ENCODE results near the gene COMMD7. TPM values are rescaled to one million over a fixed set of nuclear protein-coding genes. Genes with fewer than 3 reads are reported as not detected.

COMMD7 gene
- total and polyA plus RNA-seq, 9 of the 15 experiments (the other 6 are each of a cell fraction or from before 2014, with no cell fraction given): 11.9 to 69.1 (median 34.7) TPM

GRCh38 chr20:32752458-32753250 is 9.4 kb upstream of the COMMD7 start (continued):
- TF ChIP-seq ARID4B (CRISPR knock-in tag; IDR thresholded peaks at IDR 0.05): no peak
- TF ChIP-seq PHB2 (IDR thresholded peaks at IDR 0.05; ENCODE audit: low read depth): peak; percentile 91
- no peak for TF ChIP-seq ZC3H11A (IDR thresholded peaks at IDR 0.05; ENCODE audit: low read depth, low read length)
- TF ChIP-seq PTBP1 (IDR thresholded peaks at IDR 0.05; ENCODE audit: low read depth, low read length): 0 out of 2 replicates have a peak, but pooled peaks have one; percentile 27
- TF ChIP-seq MGA (IDR thresholded peaks at IDR 0.05): peak; percentile 69
- no peak for TF ChIP-seq RHOXF2B (CRISPR knock-in tag; conservative IDR thresholded peaks at IDR 0.05)
- TF ChIP-seq NR3C1 (CRISPR knock-in tag; IDR thresholded peaks at IDR 0.05): no peak
- peak; percentile 97 for TF ChIP-seq ZFP36 (IDR thresholded peaks at IDR 0.05; ENCODE audit: low read depth, low read length, partially characterized antibody)
- no peak for TF ChIP-seq PCBP2 (IDR thresholded peaks at IDR 0.05; ENCODE audit: low read depth, low read length, poor library complexity, severe bottlenecking)
- TF ChIP-seq POLR2B (IDR thresholded peaks at IDR 0.05; ENCODE audit: low read depth, partially characterized antibody): no peak
- TF ChIP-seq RAD51 (IDR thresholded peaks at IDR 0.05; ENCODE audit: borderline replicate concordance, low read depth): peak; percentile 40; the same call in 1 of the 2 replicates
- TF ChIP-seq FOS (IDR thresholded peaks at IDR 0.05; ENCODE audit: extremely low read depth, insufficient read length): no peak
